B cell (primary cell): ENCODE data around the gene INSM1. TPM values are rescaled to one million over a fixed set of nuclear protein-coding genes. Genes with fewer than 3 reads are reported as not detected.

Source experiments
- ATAC-seq: fragments of 200-7000 bp; cut with Tn5 transposase; one replicate; pipeline ENCODE4 v1.10.0; 2021; ENCODE audit warnings: low read depth, mild to moderate bottlenecking, moderate number of reproducible peaks, moderate library complexity
- CTCF ChIA-PET: fragments of 350-600 bp; sonication (Branson Sonifier 250); formaldehyde crosslinking; loops from one replicate; lab custom pipeline; 2021; ENCODE audit warnings: antibody characterized with exemption, inconsistent platforms; lab: Charles Lee
- POLR2A ChIA-PET: fragments of 350-600 bp; sonication (Branson Sonifier 250); formaldehyde crosslinking; loops from one replicate; lab custom pipeline; 2021; ENCODE audit warnings: antibody characterized with exemption; lab: Charles Lee
- DNase-seq: peaks from one replicate; pipeline ENCODE4 v3.0.0; 2013
- H2AFZ ChIP-seq: 2 replicates; pipeline ENCODE4 v1.6.1; 2012; ENCODE audit warnings: mild to moderate bottlenecking, low read depth, low read length; ENCODE audit not compliant: insufficient read depth, poor library complexity, severe bottlenecking
- H3K27ac ChIP-seq, 2 donors: 1 replicate in 1 of 2; 2 replicates in 1 of 2; pipeline ENCODE4 v1.5.1; 2012 to 2013; ENCODE audit warnings: low read length in 2 of 2, mild to moderate bottlenecking in 2 of 2, moderate library complexity in 1 of 2
- H3K27me3 ChIP-seq, 4 experiments: fragments of 200-600 bp in 1 of 4; sonication (generic) in 1 of 4; replicated peaks in 1 of 4; 1 replicate in 2 of 4; 2 replicates in 2 of 4; pipeline versions ENCODE4 v1.6.1 to v1.7.0; 2013 to 2016; ENCODE audit warnings: low read length in 3 of 4, mild to moderate bottlenecking in 2 of 4, mixed read lengths in 1 of 4, moderate library complexity in 1 of 4; ENCODE audit not compliant: insufficient read depth in 4 of 4, control insufficient read depth in 3 of 4; ENCODE audit errors: control extremely low read depth in 1 of 4
- H3K36me3 ChIP-seq, 2 experiments: replicated peaks in 1 of 2; 1 replicate in 1 of 2; 2 replicates in 1 of 2; pipeline versions ENCODE4 v1.6.1 to v1.7.1; 2013; ENCODE audit warnings: low read length in 1 of 2; ENCODE audit not compliant: insufficient read depth in 2 of 2, control insufficient read depth in 1 of 2; ENCODE audit errors: control extremely low read depth in 1 of 2, extremely low read depth in 1 of 2
- H3K4me1 ChIP-seq, 2 donors: fragments of 200-600 bp in 1 of 2; sonication (generic) in 1 of 2; 1 replicate in 1 of 2; 2 replicates in 1 of 2; pipeline versions ENCODE4 v1.5.1 to v1.6.1; 2013 to 2017; ENCODE audit warnings: low read length in 2 of 2; ENCODE audit not compliant: control insufficient read depth in 2 of 2, insufficient read depth in 2 of 2
- H3K4me2 ChIP-seq: replicated peaks from 2 replicates; pipeline ENCODE3; 2012; ENCODE audit warnings: mild to moderate bottlenecking, low read depth, low read length; ENCODE audit not compliant: poor library complexity, severe bottlenecking
- H3K4me3 ChIP-seq, 5 experiments: fragments of 200-600 bp in 1 of 5; sonication (generic) in 1 of 5; 1 replicate in 3 of 5; 2 replicates in 2 of 5; pipeline versions ENCODE4 v1.5.1 to v1.7.0; 2011 to 2016; ENCODE audit warnings: low read length in 4 of 5, mild to moderate bottlenecking in 4 of 5, low read depth in 2 of 5, control low read depth in 1 of 5, moderate library complexity in 1 of 5; ENCODE audit not compliant: insufficient read depth in 1 of 5; ENCODE audit errors: control extremely low read depth in 1 of 5, extremely low read depth in 1 of 5
- H3K79me2 ChIP-seq: fragments of 200-600 bp; sonication (generic); one replicate; pipeline ENCODE4 v1.6.0; 2016; ENCODE audit warnings: low read length; ENCODE audit not compliant: control insufficient read depth, insufficient read depth
- H3K9ac ChIP-seq: fragments of 200-600 bp; sonication (generic); 2 replicates; pipeline ENCODE4 v1.6.1; 2017; ENCODE audit warnings: mild to moderate bottlenecking, low read length, moderate library complexity
- H3K9me3 ChIP-seq, 3 donors: one replicate each; pipeline versions ENCODE4 v1.6.1 to v1.7.1; 2013; ENCODE audit warnings: low read length in 2 of 3; ENCODE audit not compliant: control insufficient read depth in 2 of 3, insufficient read depth in 1 of 3; ENCODE audit errors: control extremely low read depth in 1 of 3
- H4K20me1 ChIP-seq: 2 replicates; pipeline ENCODE4 v1.6.0; 2012; ENCODE audit warnings: mild to moderate bottlenecking, low read length; ENCODE audit not compliant: insufficient read depth, control insufficient read depth, poor library complexity, severe bottlenecking
- H3K27ac Mint-ChIP-seq: one replicate; pipeline ENCODE4 v1.8.0; 2021; ENCODE audit warnings: mixed read lengths
- H3K27me3 Mint-ChIP-seq: one replicate; pipeline ENCODE4 v1.8.0; 2021; ENCODE audit warnings: mixed read lengths
- H3K4me1 Mint-ChIP-seq: one replicate; pipeline ENCODE4 v1.8.0; 2021; ENCODE audit warnings: mixed read lengths
- H3K4me3 Mint-ChIP-seq: one replicate; pipeline ENCODE4 v1.8.0; 2021; ENCODE audit warnings: mixed read lengths
- H3K9me3 Mint-ChIP-seq: one replicate; pipeline ENCODE4 v1.8.0; 2022; ENCODE audit warnings: mixed read lengths; ENCODE audit not compliant: insufficient read depth
- EZH2 ChIP-seq: IDR thresholded peaks from 2 replicates; pipeline ENCODE4 v1.6.1; 2012; ENCODE audit warnings: borderline replicate concordance, low read depth, mild to moderate bottlenecking, moderate library complexity, low read length; ENCODE audit not compliant: insufficient read depth, poor library complexity, severe bottlenecking
- WGBS: methylation state at CpG from one replicate; pipeline ENCODE4 v1.1.5; 2013; ENCODE audit warnings: missing lambda C conversion rate; ENCODE audit not compliant: insufficient coverage; 5-methylcytosine and 5-hydroxymethylcytosine counted together
- intact Hi-C: fragments of 100-400 bp; cut with micrococcal nuclease; formaldehyde crosslinking; loops from one replicate; pipeline ENCODE4 v1.10.0; 2022
- polyA plus RNA-seq: library from polyadenylated mRNA; depleted of rRNA; stranded (reverse); fragments of >200 nt; gene quantifications from 2 replicates; pipeline ENCODE4 v1.2.3, GENCODE V29; 2012
- total RNA-seq, 2 donors: library from RNA; stranded (reverse); fragments of 120-200 nt in 1 of 2; gene quantifications; 1 replicate in 1 of 2; 2 replicates in 1 of 2; pipeline versions ENCODE4 v1.2.3 to v1.2.4, GENCODE V29; 2013 to 2022
- TF ChIP-seq, protein P1 (sequence below): fragments of 200-600 bp; IDR thresholded peaks from one replicate; pipeline ENCODE4 v1.8.0; 2022; ENCODE audit warnings: antibody characterized with exemption, mild to moderate bottlenecking

The INSM1 gene
- total and polyA plus RNA-seq, 2 donors (not counting 1 experiment from before 2014, with no cell fraction given) = not detected

GRCh38 chr20:20358801-20359200 lies 9.1 kb upstream of the INSM1 start:
- peaks cover 23% of the 10 kb centered on the region for H3K4me1 Mint-ChIP-seq

GRCh38 chr20:20359628-20360027 lies 8.3 kb upstream of the INSM1 start:
- Mint-ChIP-seq H3K27me3 (peaks cover 44% of the 10 kb centered on the region), H3K4me3 (no peak overlapping the region), H3K9me3 (no peaks in the 10 kb centered on the region), H3K4me1 (peaks cover 27% of the 10 kb centered on the region), H3K27ac (no peak overlapping the region)
- intact Hi-C loops = loop anchor here (1.0 to 5.0 kb wide), 2 partner anchors 209 to 277 kb away; no protein-coding TSS in a partner anchor
- no peak overlapping the region for H3K27ac ChIP-seq
- peaks cover 0 to 3% (median 1%) of the 10 kb centered on the region in 3 donors for H3K9me3 ChIP-seq
- no peak for DNase-seq
- H4K20me1 ChIP-seq = no peaks in the 10 kb centered on the region
- POLR2A ChIA-PET = no interaction called here
- no peak overlapping the region for H3K4me3 ChIP-seq
- no peaks in the 10 kb centered on the region for H3K79me2 ChIP-seq
- H2AFZ ChIP-seq = no peak overlapping the region
- ATAC-seq = no peak
- TF ChIP-seq, protein P1, sequence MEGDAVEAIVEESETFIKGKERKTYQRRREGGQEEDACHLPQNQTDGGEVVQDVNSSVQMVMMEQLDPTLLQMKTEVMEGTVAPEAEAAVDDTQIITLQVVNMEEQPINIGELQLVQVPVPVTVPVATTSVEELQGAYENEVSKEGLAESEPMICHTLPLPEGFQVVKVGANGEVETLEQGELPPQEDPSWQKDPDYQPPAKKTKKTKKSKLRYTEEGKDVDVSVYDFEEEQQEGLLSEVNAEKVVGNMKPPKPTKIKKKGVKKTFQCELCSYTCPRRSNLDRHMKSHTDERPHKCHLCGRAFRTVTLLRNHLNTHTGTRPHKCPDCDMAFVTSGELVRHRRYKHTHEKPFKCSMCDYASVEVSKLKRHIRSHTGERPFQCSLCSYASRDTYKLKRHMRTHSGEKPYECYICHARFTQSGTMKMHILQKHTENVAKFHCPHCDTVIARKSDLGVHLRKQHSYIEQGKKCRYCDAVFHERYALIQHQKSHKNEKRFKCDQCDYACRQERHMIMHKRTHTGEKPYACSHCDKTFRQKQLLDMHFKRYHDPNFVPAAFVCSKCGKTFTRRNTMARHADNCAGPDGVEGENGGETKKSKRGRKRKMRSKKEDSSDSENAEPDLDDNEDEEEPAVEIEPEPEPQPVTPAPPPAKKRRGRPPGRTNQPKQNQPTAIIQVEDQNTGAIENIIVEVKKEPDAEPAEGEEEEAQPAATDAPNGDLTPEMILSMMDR = no peak
- no peak for TF ChIP-seq EZH2
- 92% methylated on average over 2 of the region's 6 CpGs for WGBS
- peaks cover 0 to 38% (median 20%) of the 10 kb centered on the region in 4 experiments for H3K27me3 ChIP-seq
- no peak overlapping the region for H3K9ac ChIP-seq
- H3K4me1 ChIP-seq = peaks cover 9 to 17% of the 10 kb centered on the region in 2 donors
- H3K36me3 ChIP-seq = no peaks in the 10 kb centered on the region
- H3K4me2 ChIP-seq = no peak overlapping the region
- CTCF ChIA-PET = interaction anchor here (0.9 to 3.6 kb wide), 9 partner anchors 11 to 236 kb away, joined by 3 to 15 read pairs (median 6); no protein-coding TSS in a partner anchor

More at GRCh38 chr20:20358801-20359200, 9.1 kb upstream of the INSM1 start:
- H3K4me1 ChIP-seq = peaks cover 5 to 9% of the 10 kb centered on the region in 2 donors
- no peak for DNase-seq
- peaks cover 0 to 31% (median 18%) of the 10 kb centered on the region in 4 experiments for H3K27me3 ChIP-seq
- no peak overlapping the region for H3K27ac ChIP-seq
- Mint-ChIP-seq H3K9me3 (no peaks in the 10 kb centered on the region), H3K4me3 (no peak overlapping the region), H3K27ac (no peak overlapping the region), H3K27me3 (peaks cover 39% of the 10 kb centered on the region)
- no peak overlapping the region for H3K9ac ChIP-seq
- no peaks in the 10 kb centered on the region for H3K36me3 ChIP-seq
- peaks cover 0 to 1% (median 0%) of the 10 kb centered on the region in 3 donors for H3K9me3 ChIP-seq
- no peaks in the 10 kb centered on the region for H4K20me1 ChIP-seq
- H3K79me2 ChIP-seq = no peaks in the 10 kb centered on the region
- no peak for TF ChIP-seq EZH2
- POLR2A ChIA-PET = no interaction called here
- H2AFZ ChIP-seq = no peak overlapping the region
- CTCF ChIA-PET = interaction anchor here (0.9 to 3.6 kb wide), 9 partner anchors 11 to 297 kb away, joined by 3 to 15 read pairs (median 6); no protein-coding TSS in a partner anchor
- H3K4me2 ChIP-seq = no peak overlapping the region
- no peak for ATAC-seq
- intact Hi-C loops = no loop called here
- H3K4me3 ChIP-seq = no peak overlapping the region
